Testis (tissue), 2 donors: Measurements from ENCODE around the gene CADM1.

ENCODE experiments used
- CTCF ChIP-seq, 3 experiments: fragments of 450-650 bp in 2 of 3; fragments of 200-600 bp in 1 of 3; sonication (generic) in 1 of 3; IDR thresholded peaks; one replicate each; pipeline ENCODE4 v1.5.1; 2016 to 2019; ENCODE audit warnings: antibody characterized with exemption in 3 of 3, mild to moderate bottlenecking in 2 of 3, moderate library complexity in 1 of 3
- POLR2A ChIP-seq: fragments of 450-650 bp; IDR thresholded peaks from one replicate; pipeline ENCODE4 v1.6.1; 2017; ENCODE audit warnings: antibody characterized with exemption, mild to moderate bottlenecking, moderate library complexity

- TF ChIP-seq CTCF (IDR thresholded peaks at IDR 0.05), result no peak
- TF ChIP-seq POLR2A, result no peak
Measured at GRCh38 chr11:115470928-115471327, 33.3 kb downstream of the CADM1 start.
